ENCODE results near the gene MYO7A. TPM values are rescaled to one million over a fixed set of nuclear protein-coding genes. Genes with fewer than 3 reads are reported as not detected.

The MYO7A gene
- total RNA-seq, 1 donor from 2014 or later, result 5.5 TPM

- ATAC-seq (no peak), DNase-seq (peak; percentile 45)
- Histone ChIP-seq H3K4me3 (no peak overlapping the region), H3K9me3 (no peaks in the 10 kb centered on the region), H3K4me1 (no peaks in the 10 kb centered on the region), H3K27me3 (ENCODE audit: low read depth) (no peaks in the 10 kb centered on the region), H3K36me3 (no peaks in the 10 kb centered on the region), H3K27ac (no peak overlapping the region)
- no peak for TF ChIP-seq CTCF (IDR thresholded peaks at IDR 0.05)
- intact Hi-C loops (cut with DNase I), result no loop called here
Measured at GRCh38 chr11:77172666-77172982, 44.6 kb downstream of the MYO7A start.

- no peaks in the 10 kb centered on the region for H3K27me3 ChIP-seq (ENCODE audit: low read depth)
- ATAC-seq, result no peak
Measured at GRCh38 chr11:77173494-77173893, 45.4 kb downstream of the MYO7A start.

GRCh38 chr11:77174559-77174958 is 46.5 kb downstream of the MYO7A start:
- TF ChIP-seq CTCF (IDR thresholded peaks at IDR 0.05), result no peak
- no peaks in the 10 kb centered on the region for H3K36me3 ChIP-seq
- DNase-seq (peak; percentile 40), ATAC-seq (no peak)
- no peaks in the 10 kb centered on the region for H3K9me3 ChIP-seq
- H3K27ac ChIP-seq, result no peak overlapping the region
- H3K4me3 ChIP-seq, result no peak overlapping the region
- no peaks in the 10 kb centered on the region for H3K27me3 ChIP-seq (ENCODE audit: low read depth)
- no peaks in the 10 kb centered on the region for H3K4me1 ChIP-seq
- intact Hi-C loops (cut with DNase I), result no loop called here

More at GRCh38 chr11:77173494-77173893, 45.4 kb downstream of the MYO7A start:
- no peak overlapping the region for H3K4me3 ChIP-seq
- H3K36me3 ChIP-seq, result no peaks in the 10 kb centered on the region
- no peaks in the 10 kb centered on the region for H3K9me3 ChIP-seq
- H3K4me1 ChIP-seq, result no peaks in the 10 kb centered on the region
- no peak overlapping the region for H3K27ac ChIP-seq
- TF ChIP-seq CTCF (IDR thresholded peaks at IDR 0.05), result no peak
- intact Hi-C loops (cut with DNase I), result no loop called here
- peak; percentile 19 for DNase-seq

GRCh38 chr11:77175021-77175842 is 47.2 kb downstream of the MYO7A start:
- Histone ChIP-seq H3K27ac (peak overlapping the region; percentile 31), H3K36me3 (no peaks in the 10 kb centered on the region), H3K27me3 (ENCODE audit: low read depth) (no peaks in the 10 kb centered on the region), H3K4me3 (peak overlapping the region; percentile 6), H3K9me3 (no peaks in the 10 kb centered on the region), H3K4me1 (no peaks in the 10 kb centered on the region)
- ATAC-seq, result peak in 1 of 2 donors; percentile 5
- intact Hi-C loops (cut with DNase I), result no loop called here
- no peak for TF ChIP-seq CTCF (IDR thresholded peaks at IDR 0.05)
- DNase-seq, result no peak

GRCh38 chr11:77175869-77176539 is 48.0 kb downstream of the MYO7A start:
- Histone ChIP-seq H3K4me3 (peak overlapping the region; percentile 6), H3K9me3 (no peaks in the 10 kb centered on the region), H3K36me3 (no peaks in the 10 kb centered on the region), H3K27ac (peak overlapping the region; percentile 31), H3K4me1 (no peaks in the 10 kb centered on the region), H3K27me3 (ENCODE audit: low read depth) (no peaks in the 10 kb centered on the region)
- no peak for TF ChIP-seq CTCF (IDR thresholded peaks at IDR 0.05)
- ATAC-seq, result peak; percentile 56 to 78
- intact Hi-C loops (cut with DNase I), result no loop called here
- DNase-seq, result peak; percentile 66
